Fibroblast of skin of back (primary cell): ENCODE results near the gene NEDD4L.

Source experiments
- DNase-seq: peaks from one replicate; pipeline ENCODE4 v3.0.0-alpha.2; 2013

Gene NEDD4L

DNA sequence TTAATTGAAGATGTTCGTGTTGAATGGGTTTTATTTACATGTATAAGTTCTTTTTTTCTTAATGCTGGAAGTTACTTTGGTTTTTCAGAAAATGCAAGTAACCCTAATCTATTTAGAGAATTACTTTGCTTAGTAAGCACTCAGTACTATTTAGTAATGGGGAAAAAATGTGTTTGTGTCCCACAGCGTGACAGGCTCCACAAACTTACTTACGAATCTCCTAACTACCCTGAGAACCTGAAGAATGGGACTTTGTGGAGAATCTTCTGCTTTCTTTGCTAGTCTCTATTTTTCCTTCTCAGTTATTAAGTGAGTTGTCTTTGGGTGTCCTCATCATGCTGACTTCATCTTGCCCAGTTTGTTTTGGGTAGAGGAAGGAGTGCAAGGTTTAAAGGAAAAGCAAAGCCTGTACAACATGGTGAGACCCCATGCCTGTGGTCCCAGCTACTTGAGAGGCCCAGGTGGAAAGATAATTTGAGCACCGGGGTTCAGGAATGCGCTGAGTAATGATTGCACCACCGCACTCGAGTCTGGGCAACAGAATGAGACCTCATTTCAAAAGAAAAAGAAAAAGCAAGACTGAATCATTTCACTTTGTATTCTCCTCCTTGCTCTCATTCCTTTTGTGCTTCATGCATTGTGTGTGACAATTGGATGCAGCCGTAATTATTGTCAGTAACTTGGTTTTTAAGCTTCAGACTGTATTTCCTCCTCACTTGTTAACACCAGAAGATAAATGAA, 10.2 kb downstream of the NEDD4L start:
- DNase-seq = peak; percentile 43

DNA sequence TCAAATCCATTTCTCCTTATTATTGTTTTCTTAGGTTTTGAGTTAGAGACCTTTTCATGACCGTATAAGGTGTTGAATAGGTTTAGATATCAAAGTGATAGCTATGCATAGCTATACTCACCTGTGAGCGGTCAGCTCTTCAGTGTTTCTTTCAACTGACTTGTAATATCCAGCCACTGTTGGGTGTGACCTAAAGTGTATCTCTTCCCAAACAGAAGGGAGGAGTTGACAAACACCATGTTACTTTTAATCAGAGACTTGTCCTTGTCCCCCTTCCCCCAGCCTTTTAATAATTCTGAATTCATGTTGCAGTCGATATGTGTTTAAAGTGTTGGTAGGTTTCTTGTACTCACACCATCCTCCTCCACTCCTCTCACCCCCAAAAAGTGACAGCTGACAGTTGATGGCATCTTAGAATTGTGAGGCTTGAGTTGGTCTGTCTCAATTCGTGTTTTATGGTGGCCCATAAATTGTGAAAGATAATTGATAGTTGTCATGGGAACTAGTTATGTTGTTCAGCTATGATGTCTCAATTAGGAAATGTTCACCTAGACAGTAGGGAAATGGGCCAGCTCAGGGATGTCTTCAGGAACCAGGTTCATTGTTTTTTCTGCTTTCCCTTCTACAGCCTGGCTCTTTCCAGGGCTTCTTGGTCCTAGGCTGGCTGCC, 12.0 kb downstream of the NEDD4L start:
- no peak for DNase-seq

DNA sequence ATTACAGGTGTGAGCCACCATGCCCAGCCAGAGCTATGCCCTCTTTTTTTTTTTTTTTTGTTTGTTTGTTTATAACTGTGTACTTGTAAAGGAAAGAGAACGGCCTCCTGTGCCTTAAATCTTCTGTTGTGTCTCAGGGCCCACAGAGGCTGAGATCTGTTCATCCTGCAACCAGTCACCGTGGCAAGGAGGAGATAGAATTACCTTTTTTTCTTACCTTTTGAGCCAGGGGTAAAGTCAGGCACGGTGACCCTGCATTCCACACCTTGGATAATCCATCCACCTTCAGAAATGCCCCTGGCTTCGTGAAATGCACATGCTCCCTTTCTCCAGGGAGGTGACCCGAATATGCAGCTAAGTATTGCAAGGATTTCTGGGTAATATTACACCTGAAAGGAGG, 12.8 kb downstream of the NEDD4L start:
- no peak for DNase-seq

DNA sequence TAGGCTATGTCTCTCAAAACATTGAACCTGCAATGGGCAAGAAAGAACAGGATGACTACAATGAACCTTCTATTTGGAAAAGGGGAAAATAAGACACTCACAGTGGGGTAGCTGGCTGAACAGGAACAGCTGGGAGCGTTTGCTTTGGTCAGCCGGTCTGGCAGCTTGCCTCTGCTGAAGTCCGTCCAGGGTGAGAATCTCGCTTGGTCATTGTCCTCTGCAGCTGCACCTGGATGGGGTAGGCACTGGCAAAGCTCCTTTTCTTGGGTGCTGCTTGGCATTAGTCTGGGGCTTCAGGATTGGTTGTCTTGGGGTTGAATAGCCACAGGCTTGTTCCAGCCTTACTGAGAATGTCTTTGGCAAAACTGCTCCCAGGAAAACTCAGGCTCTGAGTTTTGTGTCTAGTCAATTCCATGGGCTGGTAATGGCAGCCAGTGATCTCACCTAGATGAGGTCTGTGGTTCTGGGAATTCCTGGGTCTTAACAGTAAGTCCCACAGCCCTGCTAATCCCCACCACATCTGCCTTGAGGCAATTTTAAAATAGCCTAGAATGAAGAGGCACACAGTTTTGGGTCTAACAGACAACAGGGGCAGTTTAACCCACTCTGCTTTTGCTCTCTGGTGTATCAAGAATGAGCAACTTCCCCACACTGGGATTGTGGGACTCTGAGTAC, 13.4 kb downstream of the NEDD4L start:
- DNase-seq = no peak

DNA sequence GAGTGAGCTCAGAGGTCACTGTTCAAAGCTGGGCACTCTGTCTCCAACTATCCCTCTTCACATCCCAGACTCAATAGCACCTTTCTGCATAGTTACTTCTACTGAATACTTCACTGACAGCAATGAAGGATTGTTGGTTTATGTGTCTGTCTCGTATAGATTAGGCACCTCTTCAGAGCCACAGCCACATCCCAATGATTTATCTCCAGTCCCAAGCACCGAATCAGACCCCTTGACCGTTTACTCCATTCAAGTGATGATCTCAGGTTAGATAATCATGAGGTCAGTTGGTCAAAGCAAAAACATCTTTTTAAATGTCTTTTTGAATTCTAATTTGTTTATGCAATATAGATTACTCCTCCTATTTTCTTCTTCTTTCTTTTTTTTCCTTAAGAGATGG, 14.7 kb downstream of the NEDD4L start:
- DNase-seq = no peak

DNA sequence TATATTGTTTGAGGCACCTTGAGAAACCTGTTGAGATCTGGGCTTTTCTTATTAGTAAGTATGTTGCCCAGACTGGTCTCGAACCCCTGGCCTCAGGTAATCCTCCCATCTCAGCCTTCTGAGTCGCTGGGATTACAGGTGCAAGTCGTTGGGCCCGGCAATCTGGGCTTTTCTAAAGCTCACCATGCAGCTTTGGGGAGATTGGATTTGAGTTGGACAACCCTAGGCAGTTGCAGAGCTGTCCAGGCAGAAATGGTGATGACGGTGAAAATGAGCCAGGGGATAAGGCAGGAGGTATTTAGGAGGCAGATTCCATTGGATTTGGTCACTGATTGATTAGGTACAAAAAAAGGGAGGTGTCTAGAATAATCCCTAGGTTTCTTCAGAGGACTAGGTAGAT, 16.2 kb downstream of the NEDD4L start:
- DNase-seq = no peak

DNA sequence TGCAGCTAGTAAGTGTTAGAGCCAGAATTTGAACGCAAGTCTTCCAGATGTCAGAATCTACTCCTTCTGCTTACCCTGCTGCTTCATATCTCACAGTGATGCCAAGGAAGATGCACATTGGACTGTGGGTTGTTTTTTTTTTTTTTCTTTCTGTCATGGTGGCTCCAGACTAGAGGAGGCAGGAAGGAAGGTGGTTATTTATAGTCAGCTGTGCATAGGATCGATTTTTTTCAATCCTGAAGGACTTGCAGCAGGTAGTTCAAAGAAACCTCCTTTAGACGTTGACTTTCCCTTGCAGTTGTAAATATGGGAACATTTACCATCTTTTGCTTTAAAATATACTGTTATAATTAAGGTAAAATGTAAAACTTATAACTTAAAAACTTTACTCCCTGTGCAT, 17.3 kb downstream of the NEDD4L start:
- DNase-seq = no peak

DNA sequence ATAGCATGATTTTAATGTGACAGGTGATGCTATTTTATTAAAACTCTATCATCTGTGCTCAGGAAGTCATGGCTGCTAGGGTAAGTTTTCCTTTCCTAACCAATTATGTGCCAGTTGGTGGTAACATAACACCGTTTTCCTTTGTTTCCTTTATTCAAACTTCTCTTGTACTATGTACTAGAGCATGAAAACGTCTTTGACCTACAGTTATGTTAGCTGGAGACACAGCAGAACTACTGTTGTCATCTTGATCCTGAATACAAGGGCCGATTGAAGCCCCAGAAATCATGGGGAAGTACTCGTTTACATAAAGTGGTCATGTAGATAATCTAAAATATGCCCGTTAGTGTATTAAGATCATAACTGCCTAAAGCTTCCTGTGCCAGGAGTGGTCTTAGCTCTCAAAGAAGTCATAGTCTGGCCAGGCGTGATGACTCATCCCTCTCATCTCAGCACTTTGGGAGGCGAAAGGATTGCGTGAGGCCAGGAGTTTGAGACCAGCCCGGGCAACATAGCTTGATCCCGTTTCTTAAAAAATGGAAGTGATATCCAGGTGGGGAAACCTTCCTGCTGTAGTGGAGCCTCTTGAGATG, 20.5 kb downstream of the NEDD4L start:
- DNase-seq = peak; percentile 17

DNA sequence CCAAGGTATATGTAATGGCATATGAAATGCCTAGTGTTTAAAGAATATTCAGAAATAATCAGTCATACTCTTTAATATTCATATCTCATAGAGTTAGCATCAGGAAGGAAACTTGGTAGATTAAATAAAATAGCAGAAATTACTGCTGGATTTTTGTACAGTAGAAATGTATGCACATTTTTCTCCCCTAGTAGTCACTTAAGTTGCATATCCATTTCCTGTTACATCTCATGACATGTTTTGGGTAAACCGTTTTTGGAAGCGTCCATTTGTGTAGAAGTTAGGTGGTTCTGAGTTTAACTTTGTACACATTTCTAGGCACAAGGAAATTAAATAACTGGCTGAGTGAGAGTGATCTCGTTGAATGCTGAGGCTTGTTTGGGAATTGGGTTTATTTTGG, 21.9 kb downstream of the NEDD4L start:
- DNase-seq = no peak

DNA sequence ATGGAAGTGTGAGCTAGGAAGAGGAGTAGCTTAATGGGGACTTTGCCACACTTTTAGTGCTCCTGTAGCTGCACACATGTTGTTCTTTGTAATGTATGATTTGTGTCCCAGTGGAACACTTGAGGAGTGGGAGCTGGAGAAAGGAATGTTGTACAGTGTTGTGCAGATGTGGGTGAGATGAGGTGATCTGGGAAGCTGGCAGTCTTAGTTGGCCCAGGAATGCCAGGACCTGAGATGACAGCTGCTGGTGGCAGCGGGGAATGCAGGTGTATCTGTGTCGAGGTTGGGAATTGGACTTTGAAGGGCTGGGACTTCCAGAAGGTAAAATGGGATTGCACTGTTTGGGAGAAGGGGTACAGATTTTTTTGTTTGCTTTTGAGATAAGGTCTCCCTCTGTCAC, 23.6 kb downstream of the NEDD4L start:
- no peak for DNase-seq

DNA sequence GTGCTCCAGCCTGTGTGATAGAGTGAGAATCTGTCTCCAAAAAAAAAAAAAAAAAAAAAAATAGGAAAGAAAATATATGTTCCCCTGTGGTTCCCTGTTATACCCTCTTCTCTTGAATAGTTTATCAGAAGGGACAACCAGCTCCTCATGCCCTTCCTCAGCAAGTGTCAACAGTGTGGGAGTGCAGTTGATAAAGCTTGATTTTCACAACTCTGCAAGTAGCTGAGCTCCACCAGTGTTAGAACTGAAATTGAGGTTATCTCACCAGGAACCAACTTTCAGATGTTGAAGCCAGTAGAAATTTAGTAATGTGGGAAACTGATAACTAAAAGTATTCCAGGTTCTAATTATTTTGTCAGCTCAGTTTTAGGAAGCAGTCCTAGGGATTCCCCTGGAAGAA, 25.1 kb downstream of the NEDD4L start:
- DNase-seq = no peak

DNA sequence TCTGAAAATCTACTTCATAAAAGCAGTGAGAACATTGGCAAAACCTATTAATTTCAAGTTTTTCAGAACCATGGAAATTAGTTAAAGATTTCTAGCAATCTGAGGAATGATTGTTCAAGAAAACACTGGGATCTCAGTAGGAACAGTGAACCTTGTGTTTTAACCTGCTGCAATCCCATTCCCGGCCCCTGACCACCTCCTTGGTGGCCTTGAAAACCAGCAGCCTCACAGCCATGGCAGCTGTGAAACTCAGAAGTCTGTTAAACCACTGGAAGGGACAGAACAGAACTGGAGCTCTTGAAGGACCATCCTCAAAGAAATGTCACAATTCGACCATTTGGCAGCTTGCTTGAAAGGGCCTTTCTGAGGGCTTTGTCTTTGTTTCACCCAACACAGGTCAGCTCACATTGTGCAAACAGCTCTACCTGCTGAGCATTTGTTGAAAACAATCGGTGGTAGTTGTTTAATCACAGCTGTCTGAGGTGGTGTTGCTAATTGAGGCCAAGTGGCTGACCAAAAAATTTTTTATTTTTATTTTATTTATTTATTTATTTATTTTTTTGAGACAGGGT, 25.8 kb downstream of the NEDD4L start:
- no peak for DNase-seq

DNA sequence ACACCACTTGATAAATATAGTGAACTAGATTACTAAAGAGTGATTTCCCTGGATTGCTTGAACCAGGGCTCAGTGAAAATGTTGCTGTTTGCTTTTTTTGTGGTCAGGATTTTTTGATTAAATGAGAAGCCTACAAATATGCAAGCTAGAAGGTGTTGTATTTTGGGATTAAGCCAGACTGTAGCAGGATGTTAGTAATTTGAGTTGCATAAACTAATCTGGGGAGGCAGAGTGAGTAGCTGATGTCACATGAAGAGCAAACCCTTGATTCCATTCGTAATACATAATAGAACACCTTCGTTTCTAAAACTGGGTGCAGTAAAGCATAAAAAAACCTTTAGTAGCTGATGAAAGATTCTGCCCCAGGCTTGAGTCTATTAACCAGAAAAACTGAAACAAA, 32.0 kb downstream of the NEDD4L start:
- no peak for DNase-seq

DNA sequence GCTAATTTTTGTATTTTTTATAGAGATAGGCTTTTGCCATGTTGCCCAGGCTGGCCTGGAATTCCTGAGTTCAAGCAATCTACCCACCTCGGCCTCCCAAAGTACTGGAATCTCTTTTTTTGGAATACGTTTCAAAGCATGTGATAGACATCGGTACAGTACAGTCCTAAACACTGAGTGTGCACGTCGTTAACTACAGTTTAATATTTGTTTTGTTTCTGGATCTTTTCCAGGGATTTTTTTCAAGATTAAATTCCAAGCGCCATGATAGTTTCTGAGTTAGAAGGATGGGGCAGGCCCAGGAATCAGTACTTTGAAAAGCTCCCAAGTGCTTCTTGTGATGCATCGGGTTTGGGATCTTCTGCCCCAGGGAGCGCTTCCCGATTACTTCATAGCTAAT, 33.3 kb downstream of the NEDD4L start:
- no peak for DNase-seq

DNA sequence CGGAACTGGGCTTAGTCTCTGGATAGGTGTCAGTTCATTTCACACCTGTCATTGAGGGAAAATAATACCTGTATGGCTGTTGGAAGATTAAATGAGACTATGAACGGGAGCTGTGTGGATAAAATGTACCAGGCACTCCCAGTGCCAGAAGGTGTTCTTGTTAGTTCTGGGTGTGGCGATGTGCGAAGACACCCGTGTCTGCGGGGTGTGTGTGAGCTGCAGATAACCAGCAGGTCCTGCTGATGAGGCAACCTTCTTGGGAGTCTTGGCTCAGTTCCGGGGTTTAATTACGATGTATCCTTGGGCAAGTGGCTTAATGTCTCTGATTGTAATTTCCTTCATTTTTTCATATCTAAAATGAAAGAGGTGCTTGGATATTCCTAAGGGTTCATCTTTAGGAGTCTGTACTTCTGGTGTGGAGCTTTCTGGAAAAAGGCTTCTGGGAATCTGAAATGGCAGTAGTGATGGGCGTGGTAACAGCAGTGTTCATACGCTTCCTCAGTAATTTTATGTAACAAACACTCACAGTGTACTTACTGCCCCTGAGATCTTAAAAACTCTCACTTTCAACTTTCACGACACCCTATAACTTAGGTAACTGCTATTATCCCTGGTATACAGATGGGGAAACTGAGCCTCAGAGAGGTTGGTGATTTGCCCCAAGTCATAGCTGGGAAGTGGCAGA, 35.0 kb downstream of the NEDD4L start:
- DNase-seq = no peak

DNA sequence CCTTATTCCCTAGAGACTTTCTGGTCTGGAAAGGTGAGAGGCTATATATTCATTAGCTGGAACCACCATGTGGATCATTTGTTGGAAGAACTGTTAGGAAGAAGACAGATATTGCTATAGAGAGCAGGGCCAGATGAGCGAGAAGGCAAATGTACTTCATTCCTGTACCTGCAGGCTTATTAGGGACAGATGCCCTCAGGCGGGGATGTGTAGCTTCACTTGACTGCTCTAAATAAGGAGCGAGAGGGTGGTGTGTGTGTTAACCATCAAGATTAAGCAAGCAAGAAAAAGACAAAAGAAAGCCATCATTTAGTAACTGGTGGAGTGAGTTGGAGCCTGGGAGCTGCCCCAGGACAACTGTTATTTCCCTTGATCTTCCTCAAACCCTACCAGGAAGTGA, 36.4 kb downstream of the NEDD4L start:
- DNase-seq = no peak

DNA sequence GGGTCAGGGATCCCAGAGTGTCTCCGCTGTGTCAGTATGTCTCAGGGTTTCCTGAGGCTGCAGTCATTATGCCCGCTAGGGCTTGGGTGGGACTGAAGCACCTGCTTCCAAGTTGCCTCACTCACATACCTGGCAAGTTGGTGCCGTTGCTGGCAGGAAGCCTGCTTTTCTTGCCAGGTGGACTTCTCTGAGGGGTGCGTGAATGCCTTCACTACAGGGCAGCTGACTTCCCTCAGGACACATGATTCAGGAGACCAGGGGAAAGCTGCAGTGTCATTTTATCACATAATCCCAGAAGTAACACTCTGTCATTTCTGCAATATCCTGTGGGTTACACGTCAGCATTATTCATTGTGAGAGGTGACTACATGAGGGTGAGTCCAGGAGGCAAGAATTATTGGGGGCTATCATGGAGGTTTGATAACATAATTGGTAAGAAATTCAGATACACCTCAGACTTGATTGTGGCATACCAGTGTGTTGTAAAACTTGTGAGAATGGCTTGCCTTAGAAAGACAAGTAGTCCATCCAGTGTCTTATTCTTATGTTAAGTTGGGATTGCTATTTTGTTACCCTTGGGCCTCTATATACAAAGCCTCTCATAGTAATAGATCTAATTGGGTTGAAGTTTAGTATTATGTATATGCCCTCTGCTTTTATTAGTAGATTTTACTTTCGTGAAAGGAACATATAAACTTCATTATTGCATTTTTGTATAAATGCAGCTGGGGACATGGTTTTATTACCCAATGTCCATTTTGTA, 44.1 kb downstream of the NEDD4L start:
- DNase-seq = no peak

DNA sequence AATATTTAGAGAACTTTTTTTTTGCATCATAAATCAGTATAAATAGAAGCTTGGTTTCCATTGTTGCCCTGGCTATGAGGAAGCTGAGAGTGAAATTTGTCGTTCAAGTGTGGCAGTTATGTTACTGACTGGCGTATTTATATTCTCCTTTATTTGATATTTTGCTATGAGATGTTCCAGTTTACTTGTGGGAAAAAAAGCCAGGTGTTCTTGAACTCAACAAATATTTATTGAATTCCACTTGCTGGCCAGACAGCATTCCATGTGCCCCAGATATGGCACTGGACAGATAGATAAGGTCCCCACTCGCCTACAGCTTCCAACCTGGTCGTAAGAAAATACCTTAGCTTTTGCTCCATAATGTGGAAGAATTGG, 44.7 kb downstream of the NEDD4L start:
- DNase-seq = no peak

DNA sequence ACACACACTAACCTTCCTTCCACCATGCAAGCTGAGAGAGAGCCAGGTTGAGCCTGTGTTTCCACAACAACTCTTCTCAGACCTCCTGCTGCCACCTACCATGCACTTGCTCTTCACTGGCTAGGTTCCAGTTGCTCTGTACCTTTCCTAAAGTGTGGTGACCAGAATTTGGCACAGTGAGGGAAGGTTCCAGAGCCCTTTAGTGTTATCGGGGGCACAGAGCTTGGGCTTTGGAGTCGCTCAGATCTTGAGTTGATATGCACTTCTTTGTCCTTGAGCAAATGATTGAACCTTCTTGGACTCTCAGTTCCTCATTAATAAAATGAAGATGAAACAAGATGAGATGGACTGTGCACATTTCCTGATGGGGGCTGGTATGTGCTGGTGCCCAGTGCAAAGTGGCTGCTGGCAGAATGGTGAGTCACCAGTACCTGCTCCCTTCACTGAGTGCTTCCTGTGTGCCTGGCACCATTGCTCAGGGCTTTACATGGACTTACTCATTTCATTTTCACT, 47.1 kb downstream of the NEDD4L start:
- DNase-seq = no peak

DNA sequence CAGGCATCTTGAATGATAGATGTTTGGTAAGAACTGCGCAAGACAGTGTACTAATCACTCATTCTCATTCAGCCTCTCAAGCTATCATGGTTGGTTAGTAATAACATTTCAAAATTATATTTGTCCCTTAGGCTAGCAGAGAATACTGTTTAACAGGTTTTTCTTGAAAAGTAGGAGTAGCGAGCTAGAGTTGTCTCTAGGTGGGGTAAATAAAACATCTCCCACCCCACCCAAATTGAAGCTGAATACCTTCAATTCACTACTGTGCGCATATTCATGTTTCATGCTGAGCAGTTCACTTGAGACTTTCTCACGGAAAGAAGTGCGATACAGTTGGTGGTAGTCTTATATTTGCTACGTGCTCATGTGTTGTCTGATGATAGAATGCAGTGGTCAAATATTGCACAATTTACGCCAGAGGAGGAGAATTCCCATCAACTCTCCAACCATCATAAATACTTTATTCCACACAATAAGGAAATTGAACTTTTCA, 49.3 kb downstream of the NEDD4L start:
- DNase-seq = no peak

DNA sequence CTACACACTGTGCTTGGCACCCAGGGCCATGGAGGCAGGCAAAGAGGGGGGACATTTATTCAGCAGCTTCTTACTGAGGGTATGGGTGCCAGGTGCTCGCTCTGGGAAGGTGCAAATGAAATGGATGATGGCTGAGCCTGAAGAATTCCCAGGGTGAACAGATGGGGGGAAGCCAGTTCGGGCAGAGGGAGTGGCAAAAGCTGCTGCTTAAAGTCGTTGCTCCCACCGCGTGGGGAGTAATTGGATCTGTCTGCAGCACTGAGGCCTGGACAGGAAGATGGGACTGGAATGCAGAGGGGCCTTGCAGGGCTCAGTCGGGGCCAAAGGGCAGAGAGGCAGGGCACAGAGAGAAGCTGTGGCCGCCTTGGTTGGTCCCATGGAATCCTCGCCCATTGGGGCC, 51.2 kb downstream of the NEDD4L start:
- DNase-seq = no peak

DNA sequence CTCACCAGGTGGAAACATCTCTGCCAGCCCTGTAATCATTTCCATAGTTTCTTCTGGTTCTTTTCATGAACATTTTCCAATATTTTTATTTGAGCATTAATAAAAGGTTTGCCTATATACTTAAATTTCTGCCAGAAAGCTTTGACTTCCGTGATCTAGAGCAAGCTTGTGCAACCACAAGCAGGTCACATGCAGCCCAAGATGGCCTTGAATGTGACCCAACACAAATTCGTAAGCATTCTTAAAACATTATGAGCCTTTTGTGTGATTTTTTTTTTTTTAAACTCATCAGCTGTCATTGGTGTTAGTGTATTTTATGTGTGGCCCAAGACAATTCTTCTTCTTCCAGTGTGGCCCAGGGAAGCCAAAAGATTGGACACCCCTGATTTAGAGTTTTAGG, 51.6 kb downstream of the NEDD4L start:
- DNase-seq = no peak
